HepG2 (cell line): ENCODE results near the gene PROC. TPM values are rescaled to one million over a fixed set of nuclear protein-coding genes. Genes with fewer than 3 reads are reported as not detected.

Experiments
- ARHGAP35 ChIP-seq: sonication (generic); formaldehyde crosslinking; IDR thresholded peaks from 2 replicates; pipeline ENCODE4 v1.9.0; 2022; ENCODE audit warnings: mild to moderate bottlenecking, inconsistent platforms, moderate library complexity, missing genetic modification reagents, borderline replicate concordance
- FLYWCH1 ChIP-seq: sonication (generic); formaldehyde crosslinking; IDR thresholded peaks from 2 replicates; pipeline ENCODE4 v1.8.1; 2023; ENCODE audit warnings: mild to moderate bottlenecking, missing genetic modification reagents
- HNRNPL ChIP-seq: fragments of 200-400 bp; formaldehyde crosslinking; IDR thresholded peaks from 2 replicates; pipeline ENCODE4 v1.6.1; 2017; ENCODE audit warnings: mild to moderate bottlenecking, low read depth, low read length
- IKZF1 ChIP-seq: fragments of 450-650 bp; IDR thresholded peaks from 2 replicates; pipeline ENCODE4 v1.7.1; 2016
- MAX ChIP-seq: IDR thresholded peaks from 2 replicates; pipeline ENCODE4 v1.6.1; 2012; ENCODE audit warnings: inconsistent platforms
- MEIS1 ChIP-seq: sonication (generic); formaldehyde crosslinking; IDR thresholded peaks from 2 replicates; pipeline ENCODE4 v1.9.0; 2021; ENCODE audit warnings: mild to moderate bottlenecking, missing genetic modification reagents, moderate library complexity, borderline replicate concordance
- NFATC3 ChIP-seq: sonication (generic); formaldehyde crosslinking; IDR thresholded peaks from 2 replicates; pipeline ENCODE4 v1.5.1; 2020; ENCODE audit warnings: mild to moderate bottlenecking, missing genetic modification reagents
- NFRKB ChIP-seq: fragments of 450-650 bp; IDR thresholded peaks from 2 replicates; pipeline ENCODE4 v1.6.1; 2017
- PLRG1 ChIP-seq: fragments of 450-650 bp; conservative IDR thresholded peaks from 2 replicates; pipeline ENCODE4 v1.6.1; 2016
- RBM39 ChIP-seq: fragments of 200-400 bp; formaldehyde crosslinking; IDR thresholded peaks from one replicate; pipeline ENCODE4 v1.6.1; 2018; ENCODE audit warnings: antibody characterized with exemption, mild to moderate bottlenecking, low read depth, low read length; ENCODE audit not compliant: poor library complexity, severe bottlenecking
- U2AF2 ChIP-seq: fragments of 200-400 bp; formaldehyde crosslinking; IDR thresholded peaks from 2 replicates; pipeline ENCODE4 v1.6.1; 2017; ENCODE audit warnings: low read depth, mild to moderate bottlenecking, low read length
- ZBTB20 ChIP-seq: sonication (generic); formaldehyde crosslinking; IDR thresholded peaks from 2 replicates; pipeline ENCODE4 v1.8.1; 2023; ENCODE audit warnings: missing genetic modification reagents, low read depth, mild to moderate bottlenecking, borderline replicate concordance
- ZC3H13 ChIP-seq: sonication (generic); formaldehyde crosslinking; IDR thresholded peaks from 2 replicates; pipeline ENCODE4 v1.8.1; 2023; ENCODE audit warnings: mild to moderate bottlenecking, missing genetic modification reagents, moderate library complexity
- ZNF101 ChIP-seq: sonication (generic); formaldehyde crosslinking; IDR thresholded peaks from 2 replicates; pipeline ENCODE4 v1.4.0; 2020; ENCODE audit warnings: mild to moderate bottlenecking, low read depth, missing genetic modification reagents, borderline replicate concordance
- ZNF207 ChIP-seq: fragments of 450-650 bp; IDR thresholded peaks from 2 replicates; pipeline ENCODE4 v1.6.1; 2016; ENCODE audit warnings: antibody characterized with exemption, borderline replicate concordance
- ZNF468 ChIP-seq: sonication (generic); formaldehyde crosslinking; IDR thresholded peaks from 2 replicates; pipeline ENCODE4 v1.8.0; 2022; ENCODE audit warnings: mild to moderate bottlenecking, moderate library complexity, missing genetic modification reagents
- ZNF660 ChIP-seq: sonication (generic); formaldehyde crosslinking; IDR thresholded peaks from 2 replicates; pipeline ENCODE4 v1.5.1; 2020; ENCODE audit warnings: mild to moderate bottlenecking, low read depth, missing genetic modification reagents, borderline replicate concordance
- ZNF780A ChIP-seq: sonication (generic); formaldehyde crosslinking; IDR thresholded peaks from 2 replicates; pipeline ENCODE4 v1.8.0; 2022; ENCODE audit warnings: mild to moderate bottlenecking, missing genetic modification reagents, moderate library complexity
- ZUFSP ChIP-seq: sonication (generic); formaldehyde crosslinking; IDR thresholded peaks from 2 replicates; pipeline ENCODE4 v1.9.0; 2021; ENCODE audit warnings: missing genetic modification reagents, mild to moderate bottlenecking, borderline replicate concordance
- polyA plus RNA-seq, 8 experiments: library from polyadenylated mRNA; depleted of rRNA in 3 of 8; stranded (reverse) in 7 of 8; unstranded in 1 of 8; fragments of >200 nt; fragmentation: Illumina TruSeq in 4 of 8; extraction: Trizol in 4 of 8; gene quantifications; 2 replicates each; pipeline versions ENCODE4 v1.2.1 to v1.2.3, GENCODE V29; 2011 to 2016; ENCODE audit warnings: low read depth in 4 of 8, missing spikeins in 1 of 8, mixed read lengths in 1 of 8; ENCODE audit not compliant: insufficient read depth in 1 of 8
- total RNA-seq, 5 experiments: library from RNA; depleted of rRNA; stranded (reverse); fragments of >200 nt; fragmentation: Illumina TruSeq; extraction: Trizol; gene quantifications; 2 replicates each; pipeline ENCODE4 v1.2.3, GENCODE V29; 2016; ENCODE audit warnings: low read depth in 1 of 5
- TF ChIP-seq, protein P1 (sequence below): IDR thresholded peaks from 2 replicates; pipeline ENCODE4 v1.6.1; 2016; ENCODE audit warnings: missing genetic modification reagents, missing compliant biosample characterization
- TF ChIP-seq, protein P2 (sequence below): sonication (generic); formaldehyde crosslinking; IDR thresholded peaks from 2 replicates; pipeline ENCODE4 v1.4.0; 2020; ENCODE audit warnings: missing genetic modification reagents
- TF ChIP-seq, protein P3 (sequence below): sonication (generic); formaldehyde crosslinking; IDR thresholded peaks from 2 replicates; pipeline ENCODE4 v1.5.0; 2020; ENCODE audit warnings: mild to moderate bottlenecking, missing genetic modification reagents
- TF ChIP-seq, protein P4 (sequence below): sonication (generic); formaldehyde crosslinking; IDR thresholded peaks from 2 replicates; pipeline ENCODE4 v1.4.0; 2020; ENCODE audit warnings: mild to moderate bottlenecking, low read depth, missing genetic modification reagents

The PROC gene
- total and polyA plus RNA-seq, 2 of the 13 experiments (the other 11 are each of a cell fraction or from before 2014, with no cell fraction given), result 134 to 185 TPM

DNA sequence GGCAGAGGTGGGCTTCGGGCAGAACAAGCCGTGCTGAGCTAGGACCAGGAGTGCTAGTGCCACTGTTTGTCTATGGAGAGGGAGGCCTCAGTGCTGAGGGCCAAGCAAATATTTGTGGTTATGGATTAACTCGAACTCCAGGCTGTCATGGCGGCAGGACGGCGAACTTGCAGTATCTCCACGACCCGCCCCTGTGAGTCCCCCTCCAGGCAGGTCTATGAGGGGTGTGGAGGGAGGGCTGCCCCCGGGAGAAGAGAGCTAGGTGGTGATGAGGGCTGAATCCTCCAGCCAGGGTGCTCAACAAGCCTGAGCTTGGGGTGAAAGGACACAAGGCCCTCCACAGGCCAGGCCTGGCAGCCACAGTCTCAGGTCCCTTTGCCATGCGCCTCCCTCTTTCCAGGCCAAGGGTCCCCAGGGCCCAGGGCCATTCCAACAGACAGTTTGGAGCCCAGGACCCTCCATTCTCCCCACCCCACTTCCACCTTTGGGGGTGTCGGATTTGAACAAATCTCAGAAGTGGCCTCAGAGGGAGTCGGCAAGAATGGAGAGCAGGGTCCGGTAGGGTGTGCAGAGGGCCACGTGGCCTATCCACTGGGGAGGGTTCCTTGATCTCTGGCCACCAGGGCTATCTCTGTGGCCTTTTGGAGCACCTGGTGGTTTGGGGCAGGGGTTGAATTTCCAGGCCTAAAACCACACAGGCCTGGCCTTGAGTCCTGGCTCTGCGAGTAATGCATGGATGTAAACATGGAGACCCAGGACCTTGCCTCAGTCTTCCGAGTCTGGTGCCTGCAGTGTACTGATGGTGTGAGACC is at the start of gene PROC (continued):
- TF ChIP-seq ZUFSP (CRISPR knock-in tag), result no peak
- TF ChIP-seq, protein P1, sequence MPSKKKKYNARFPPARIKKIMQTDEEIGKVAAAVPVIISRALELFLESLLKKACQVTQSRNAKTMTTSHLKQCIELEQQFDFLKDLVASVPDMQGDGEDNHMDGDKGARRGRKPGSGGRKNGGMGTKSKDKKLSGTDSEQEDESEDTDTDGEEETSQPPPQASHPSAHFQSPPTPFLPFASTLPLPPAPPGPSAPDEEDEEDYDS (CRISPR knock-in tag), result peak; percentile 79
- TF ChIP-seq IKZF1, result no peak
- TF ChIP-seq MAX, result peak; percentile 95
- TF ChIP-seq ZNF468 (CRISPR knock-in tag), result peak; percentile 93; the same call in 1 of the 2 replicates
- TF ChIP-seq ZNF207, result no peak
- TF ChIP-seq PLRG1, result no peak
- no peak for TF ChIP-seq NFATC3 (CRISPR knock-in tag)
- TF ChIP-seq, protein P2, sequence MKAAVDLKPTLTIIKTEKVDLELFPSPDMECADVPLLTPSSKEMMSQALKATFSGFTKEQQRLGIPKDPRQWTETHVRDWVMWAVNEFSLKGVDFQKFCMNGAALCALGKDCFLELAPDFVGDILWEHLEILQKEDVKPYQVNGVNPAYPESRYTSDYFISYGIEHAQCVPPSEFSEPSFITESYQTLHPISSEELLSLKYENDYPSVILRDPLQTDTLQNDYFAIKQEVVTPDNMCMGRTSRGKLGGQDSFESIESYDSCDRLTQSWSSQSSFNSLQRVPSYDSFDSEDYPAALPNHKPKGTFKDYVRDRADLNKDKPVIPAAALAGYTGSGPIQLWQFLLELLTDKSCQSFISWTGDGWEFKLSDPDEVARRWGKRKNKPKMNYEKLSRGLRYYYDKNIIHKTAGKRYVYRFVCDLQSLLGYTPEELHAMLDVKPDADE (CRISPR knock-in tag), result peak; percentile 68; the same call in 1 of the 2 replicates
- peak; percentile 89 for TF ChIP-seq HNRNPL
- TF ChIP-seq, protein P3, sequence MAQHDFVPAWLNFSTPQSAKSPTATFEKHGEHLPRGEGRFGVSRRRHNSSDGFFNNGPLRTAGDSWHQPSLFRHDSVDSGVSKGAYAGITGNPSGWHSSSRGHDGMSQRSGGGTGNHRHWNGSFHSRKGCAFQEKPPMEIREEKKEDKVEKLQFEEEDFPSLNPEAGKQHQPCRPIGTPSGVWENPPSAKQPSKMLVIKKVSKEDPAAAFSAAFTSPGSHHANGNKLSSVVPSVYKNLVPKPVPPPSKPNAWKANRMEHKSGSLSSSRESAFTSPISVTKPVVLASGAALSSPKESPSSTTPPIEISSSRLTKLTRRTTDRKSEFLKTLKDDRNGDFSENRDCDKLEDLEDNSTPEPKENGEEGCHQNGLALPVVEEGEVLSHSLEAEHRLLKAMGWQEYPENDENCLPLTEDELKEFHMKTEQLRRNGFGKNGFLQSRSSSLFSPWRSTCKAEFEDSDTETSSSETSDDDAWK (CRISPR knock-in tag), result no peak
- TF ChIP-seq ZNF660 (CRISPR knock-in tag), result peak; percentile 94; the same call in 1 of the 2 replicates
- TF ChIP-seq ZC3H13, result peak; percentile 58; the same call in 1 of the 2 replicates
- TF ChIP-seq FLYWCH1 (CRISPR knock-in tag), result 0 out of 2 replicates have a peak, but pooled peaks have one; percentile 34
- peak; percentile 80; the same call in 1 of the 2 replicates for TF ChIP-seq ARHGAP35 (CRISPR knock-in tag)
- 0 out of 2 replicates have a peak, but pooled peaks have one; percentile 64 for TF ChIP-seq U2AF2
- peak; percentile 98 for TF ChIP-seq MEIS1 (CRISPR knock-in tag)
- TF ChIP-seq, protein P4, sequence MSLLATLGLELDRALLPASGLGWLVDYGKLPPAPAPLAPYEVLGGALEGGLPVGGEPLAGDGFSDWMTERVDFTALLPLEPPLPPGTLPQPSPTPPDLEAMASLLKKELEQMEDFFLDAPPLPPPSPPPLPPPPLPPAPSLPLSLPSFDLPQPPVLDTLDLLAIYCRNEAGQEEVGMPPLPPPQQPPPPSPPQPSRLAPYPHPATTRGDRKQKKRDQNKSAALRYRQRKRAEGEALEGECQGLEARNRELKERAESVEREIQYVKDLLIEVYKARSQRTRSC (CRISPR knock-in tag), result peak; percentile 98
- peak; percentile 83; the same call in 1 of the 2 replicates for TF ChIP-seq ZNF101 (CRISPR knock-in tag)
- TF ChIP-seq NFRKB, result peak; percentile 86
- TF ChIP-seq RBM39, result no peak
- TF ChIP-seq ZNF780A (CRISPR knock-in tag), result 0 out of 2 replicates have a peak, but pooled peaks have one; percentile 13
- TF ChIP-seq ZBTB20 (CRISPR knock-in tag), result peak; percentile 83; the same call in 1 of the 2 replicates
